Right lobe of liver (tissue), 6 donors: Measurements from ENCODE around the gene CTTNBP2. TPM values are rescaled to one million over a fixed set of nuclear protein-coding genes. Genes with fewer than 3 reads are reported as not detected.

Experiments
- ATAC-seq, 4 donors: fragments of 200-7000 bp; cut with Tn5 transposase; one replicate each; pipeline ENCODE4 v1.9.1; 2020; ENCODE audit warnings: mild to moderate bottlenecking in 4 of 4, moderate library complexity in 4 of 4
- DNase-seq, 3 donors: peaks; one replicate each; pipeline ENCODE4 v3.0.0-alpha.2; 2020
- H3K27ac ChIP-seq, 3 donors: fragments of 200-600 bp; one replicate each; pipeline ENCODE4 v1.8.0; 2022
- H3K27me3 ChIP-seq, 2 donors: fragments of 200-600 bp; one replicate each; pipeline ENCODE4 v1.8.0; 2022
- H3K36me3 ChIP-seq, 4 donors: fragments of 200-600 bp; sonication (generic) in 1 of 4; one replicate each; pipeline versions ENCODE4 v1.5.1 to v1.8.0; 2017 to 2022; ENCODE audit warnings: control low read depth in 1 of 4
- H3K4me1 ChIP-seq, 4 donors: fragments of 200-600 bp; sonication (generic) in 1 of 4; one replicate each; pipeline versions ENCODE4 v1.5.1 to v1.8.0; 2017 to 2022; ENCODE audit warnings: control low read depth in 1 of 4
- H3K4me3 ChIP-seq, 3 donors: fragments of 200-600 bp; one replicate each; pipeline ENCODE4 v1.8.0; 2022
- H3K9me3 ChIP-seq, 4 donors: fragments of 200-600 bp; sonication (generic) in 1 of 4; one replicate each; pipeline versions ENCODE4 v1.5.1 to v1.8.0; 2017 to 2022; ENCODE audit warnings: control low read depth in 1 of 4
- POLR2A ChIP-seq: fragments of 450-650 bp; IDR thresholded peaks from one replicate; pipeline ENCODE4 v1.6.1; 2017; ENCODE audit warnings: antibody characterized with exemption, mild to moderate bottlenecking
- WGBS: methylation state at CpG from one replicate; pipeline ENCODE4 v1.1.6; 2018; ENCODE audit warnings: low coverage, low lambda C conversion rate; ENCODE audit not compliant: insufficient coverage; ENCODE audit errors: missing lambda C conversion rate; 5-methylcytosine and 5-hydroxymethylcytosine counted together
- intact Hi-C, 2 donors: fragments of 100-400 bp; cut with DNase I; formaldehyde crosslinking; loops; one replicate each; pipeline versions ENCODE4 v1.11.2 to v1.14.1; 2022
- total RNA-seq, 6 experiments: library from RNA; depleted of rRNA in 2 of 6; stranded (reverse); fragments of >200 nt in 2 of 6; fragmentation: NEBNext Ultra II Directional in 3 of 6; extraction: Animal tissue kit (Norgen Biotek cat#: 25700) in 3 of 6; gene quantifications; one replicate each; pipeline versions ENCODE4 v1.1.0 to v1.2.4, GENCODE V29; 2016 to 2023
- TF ChIP-seq, protein P1 (sequence below), 4 donors: fragments of 200-600 bp in 3 of 4; fragments of 450-650 bp in 1 of 4; IDR thresholded peaks; one replicate each; pipeline versions ENCODE4 v1.5.1 to v1.8.0; 2016 to 2022; ENCODE audit warnings: antibody characterized with exemption in 4 of 4, mild to moderate bottlenecking in 2 of 4
- donor health status: DM: no; HTN: yes; CAD: no.
- donor health status: DM: no; HTN: no; CAD: no.
- donor health status: DM: no; HTN: no; CAD: no.
- donor health status: DM: no; HTN: yes; CAD: no.
- donor health status: DM: no; HTN: yes; CAD: no.

CTTNBP2 gene
- total RNA-seq, 6 experiments from 2014 or later: 0.31 to 3.0 (median 1.9) TPM

DNA sequence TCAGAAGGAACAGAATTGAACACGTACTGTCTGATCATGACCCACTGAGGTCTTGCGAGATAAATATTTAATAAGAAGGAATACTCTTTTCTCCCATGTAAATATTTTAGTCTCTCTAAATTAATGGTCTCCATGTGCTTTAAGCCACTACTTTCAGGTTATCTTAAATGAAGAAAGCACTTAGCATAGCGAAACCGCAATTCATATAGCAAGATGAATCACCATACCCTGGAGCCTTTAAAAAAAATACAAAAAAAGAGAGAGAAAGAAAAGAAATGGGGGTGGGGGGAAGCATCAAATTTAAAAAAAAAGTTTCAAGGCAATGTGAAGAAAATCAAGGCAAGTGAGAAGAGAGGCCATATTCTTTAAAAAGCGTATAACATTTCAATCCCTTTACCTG, 82.5 kb downstream of the CTTNBP2 start:
- Histone ChIP-seq H3K4me3 (no peak overlapping the region), H3K4me1 (no peaks in the 10 kb centered on the region), H3K27ac (no peak overlapping the region), H3K36me3 (no peaks in the 10 kb centered on the region), H3K9me3 (no peaks in the 10 kb centered on the region), H3K27me3 (no peaks in the 10 kb centered on the region)
- intact Hi-C loops: no loop called here
- TF ChIP-seq POLR2A: no peak
- TF ChIP-seq, protein P1, sequence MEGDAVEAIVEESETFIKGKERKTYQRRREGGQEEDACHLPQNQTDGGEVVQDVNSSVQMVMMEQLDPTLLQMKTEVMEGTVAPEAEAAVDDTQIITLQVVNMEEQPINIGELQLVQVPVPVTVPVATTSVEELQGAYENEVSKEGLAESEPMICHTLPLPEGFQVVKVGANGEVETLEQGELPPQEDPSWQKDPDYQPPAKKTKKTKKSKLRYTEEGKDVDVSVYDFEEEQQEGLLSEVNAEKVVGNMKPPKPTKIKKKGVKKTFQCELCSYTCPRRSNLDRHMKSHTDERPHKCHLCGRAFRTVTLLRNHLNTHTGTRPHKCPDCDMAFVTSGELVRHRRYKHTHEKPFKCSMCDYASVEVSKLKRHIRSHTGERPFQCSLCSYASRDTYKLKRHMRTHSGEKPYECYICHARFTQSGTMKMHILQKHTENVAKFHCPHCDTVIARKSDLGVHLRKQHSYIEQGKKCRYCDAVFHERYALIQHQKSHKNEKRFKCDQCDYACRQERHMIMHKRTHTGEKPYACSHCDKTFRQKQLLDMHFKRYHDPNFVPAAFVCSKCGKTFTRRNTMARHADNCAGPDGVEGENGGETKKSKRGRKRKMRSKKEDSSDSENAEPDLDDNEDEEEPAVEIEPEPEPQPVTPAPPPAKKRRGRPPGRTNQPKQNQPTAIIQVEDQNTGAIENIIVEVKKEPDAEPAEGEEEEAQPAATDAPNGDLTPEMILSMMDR (IDR thresholded peaks at IDR 0.05): no peak
- WGBS: 80% methylated on average over 5 of the region's 5 CpGs
- DNase-seq: no peak
- ATAC-seq: no peak

DNA sequence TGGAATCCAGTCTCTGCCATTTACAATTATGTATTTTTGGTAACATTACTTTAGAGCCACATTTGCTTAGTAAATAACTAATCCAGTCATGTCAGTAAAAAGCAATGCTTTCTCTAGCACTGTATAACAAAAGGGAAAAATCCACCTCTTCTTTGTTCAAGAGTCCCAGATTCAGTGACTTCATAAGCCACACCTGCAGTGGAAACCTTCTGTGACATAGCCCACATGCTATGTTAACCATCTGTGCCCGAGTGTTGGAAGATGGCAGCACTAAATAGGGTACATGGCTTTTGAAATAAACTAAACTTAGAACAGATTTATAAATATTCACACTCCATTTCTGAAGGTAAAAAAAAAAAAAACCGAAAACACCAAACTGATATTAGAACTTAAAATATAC, 83.0 kb downstream of the CTTNBP2 start:
- Histone ChIP-seq H3K4me1 (no peaks in the 10 kb centered on the region), H3K4me3 (no peak overlapping the region), H3K27ac (no peak overlapping the region), H3K9me3 (no peaks in the 10 kb centered on the region), H3K36me3 (no peaks in the 10 kb centered on the region), H3K27me3 (no peaks in the 10 kb centered on the region)
- WGBS: 59% methylated on average over 2 of the region's 2 CpGs
- intact Hi-C loops: no loop called here
- DNase-seq (no peak), ATAC-seq (no peak)
- no peak for TF ChIP-seq POLR2A
- TF ChIP-seq, protein P1 (IDR thresholded peaks at IDR 0.05): no peak

DNA sequence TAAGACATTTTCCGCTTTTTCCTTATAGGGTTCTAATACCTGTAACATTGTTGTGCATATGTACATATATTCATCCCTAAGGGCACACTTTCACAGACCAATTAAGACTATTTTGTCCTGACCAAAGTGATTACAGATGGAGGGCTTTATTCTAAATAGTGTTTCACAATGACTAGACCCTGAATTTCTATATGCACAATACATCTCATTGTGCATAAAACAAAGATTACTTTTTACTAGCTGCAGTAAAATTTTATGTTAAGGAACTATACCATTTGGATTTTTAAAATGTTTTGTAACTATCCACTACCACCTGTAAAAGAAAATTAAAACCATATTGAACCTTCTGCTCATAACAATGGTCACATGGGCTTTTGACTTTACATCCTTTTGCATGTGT, 87.8 kb downstream of the CTTNBP2 start:
- no peak for ATAC-seq

DNA sequence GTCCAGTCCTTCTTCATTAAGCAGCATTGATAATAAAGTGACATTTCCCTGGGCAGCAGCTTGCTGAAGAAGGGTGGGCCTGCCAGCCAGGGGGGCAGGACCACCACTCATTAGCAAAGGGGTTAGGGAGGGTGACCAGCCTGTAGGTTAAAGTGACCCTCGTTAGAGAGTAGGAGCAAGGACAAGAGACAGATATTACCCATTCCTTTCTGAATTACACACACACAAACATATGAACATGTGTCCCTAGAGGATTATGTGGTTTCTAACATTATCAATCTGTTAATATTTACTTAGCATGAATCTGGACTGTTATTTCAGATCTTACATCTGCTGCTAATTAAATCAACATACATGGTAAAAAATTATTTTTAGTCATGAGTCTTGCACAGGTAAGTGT, 88.9 kb downstream of the CTTNBP2 start:
- Histone ChIP-seq H3K4me1 (no peaks in the 10 kb centered on the region), H3K36me3 (no peaks in the 10 kb centered on the region), H3K27ac (no peak overlapping the region), H3K9me3 (no peaks in the 10 kb centered on the region), H3K27me3 (no peaks in the 10 kb centered on the region), H3K4me3 (no peak overlapping the region)
- no peak for ATAC-seq
- TF ChIP-seq, protein P1 (IDR thresholded peaks at IDR 0.05): no peak
- TF ChIP-seq POLR2A: no peak
- intact Hi-C loops: no loop called here
- 64% methylated on average over 1 of the region's 1 CpG for WGBS
- no peak for DNase-seq

More for the DNA sequence above, 87.8 kb downstream of the CTTNBP2 start:
- Histone ChIP-seq H3K27me3 (no peaks in the 10 kb centered on the region), H3K36me3 (no peaks in the 10 kb centered on the region), H3K27ac (no peak overlapping the region), H3K4me1 (no peaks in the 10 kb centered on the region), H3K9me3 (no peaks in the 10 kb centered on the region), H3K4me3 (no peak overlapping the region)
- 94% methylated on average over 1 of the region's 1 CpG for WGBS
- DNase-seq: no peak
- TF ChIP-seq, protein P1 (IDR thresholded peaks at IDR 0.05): no peak
- no peak for TF ChIP-seq POLR2A
- intact Hi-C loops: no loop called here

DNA sequence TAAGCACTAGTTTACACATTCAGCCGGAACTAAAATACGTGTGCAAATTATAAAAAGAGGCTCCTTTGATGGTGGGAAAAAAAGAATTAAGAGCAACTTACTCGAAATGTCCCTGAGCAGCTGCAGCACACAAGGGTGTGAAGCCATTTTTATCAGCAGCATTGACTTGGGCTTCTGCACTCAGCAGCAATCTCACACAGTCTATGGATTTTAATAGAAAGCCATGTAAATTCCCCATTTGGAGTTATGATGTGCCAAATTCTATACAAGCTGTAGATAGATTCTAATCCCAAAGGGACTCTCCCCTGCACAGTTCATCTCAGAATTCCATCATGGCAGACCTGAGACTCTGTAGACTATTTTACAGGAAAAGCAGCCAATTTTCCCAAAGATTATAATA, 90.5 kb downstream of the CTTNBP2 start:
- no peaks in the 10 kb centered on the region for H3K27me3 ChIP-seq
- ATAC-seq (no peak), DNase-seq (no peak)
- no peaks in the 10 kb centered on the region for H3K36me3 ChIP-seq
- no peak overlapping the region for H3K4me3 ChIP-seq
- intact Hi-C loops: no loop called here
- H3K27ac ChIP-seq: no peak overlapping the region
- no peaks in the 10 kb centered on the region for H3K9me3 ChIP-seq
- H3K4me1 ChIP-seq: no peaks in the 10 kb centered on the region
- 77% methylated on average over 3 of the region's 3 CpGs for WGBS
- TF ChIP-seq, protein P1 (IDR thresholded peaks at IDR 0.05): no peak
- TF ChIP-seq POLR2A: no peak
